ENCODE measurements around the gene C2orf69.

C2orf69 gene

DNA sequence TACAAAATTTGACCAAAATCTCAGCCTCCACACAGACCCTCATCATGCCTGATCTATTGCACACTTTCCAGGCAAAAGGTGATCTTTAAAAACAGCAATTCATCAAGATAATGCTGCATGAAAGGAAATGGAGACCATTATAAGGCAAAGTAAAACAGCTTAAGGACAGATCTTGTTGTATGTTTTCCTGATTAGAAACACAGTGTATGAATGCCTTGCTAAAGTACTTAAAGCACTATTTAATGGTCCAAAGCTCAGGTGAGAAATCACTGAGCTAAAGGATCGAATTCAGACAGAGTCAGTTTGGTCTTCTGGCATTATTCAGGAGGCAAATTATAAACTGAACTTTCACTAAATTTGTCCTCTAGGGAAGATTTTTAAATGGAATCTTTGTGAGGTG is 41.4 kb upstream of the C2orf69 start:
- in situ Hi-C loops (cut with HindIII; ENCODE audit: low pct_ligation_motif_present, low sequenced_read_pairs): no loop called here
- no peaks in the 10 kb centered on the region for H3K36me3 ChIP-seq (replicated peaks)
- DNase-seq: no peak
- H3K27ac ChIP-seq: no peak overlapping the region
- H3K27me3 ChIP-seq (replicated peaks): no peaks in the 10 kb centered on the region
- H3K4me3 ChIP-seq (ENCODE audit: low read depth, low read length): no peak overlapping the region
- TF ChIP-seq, protein P1, sequence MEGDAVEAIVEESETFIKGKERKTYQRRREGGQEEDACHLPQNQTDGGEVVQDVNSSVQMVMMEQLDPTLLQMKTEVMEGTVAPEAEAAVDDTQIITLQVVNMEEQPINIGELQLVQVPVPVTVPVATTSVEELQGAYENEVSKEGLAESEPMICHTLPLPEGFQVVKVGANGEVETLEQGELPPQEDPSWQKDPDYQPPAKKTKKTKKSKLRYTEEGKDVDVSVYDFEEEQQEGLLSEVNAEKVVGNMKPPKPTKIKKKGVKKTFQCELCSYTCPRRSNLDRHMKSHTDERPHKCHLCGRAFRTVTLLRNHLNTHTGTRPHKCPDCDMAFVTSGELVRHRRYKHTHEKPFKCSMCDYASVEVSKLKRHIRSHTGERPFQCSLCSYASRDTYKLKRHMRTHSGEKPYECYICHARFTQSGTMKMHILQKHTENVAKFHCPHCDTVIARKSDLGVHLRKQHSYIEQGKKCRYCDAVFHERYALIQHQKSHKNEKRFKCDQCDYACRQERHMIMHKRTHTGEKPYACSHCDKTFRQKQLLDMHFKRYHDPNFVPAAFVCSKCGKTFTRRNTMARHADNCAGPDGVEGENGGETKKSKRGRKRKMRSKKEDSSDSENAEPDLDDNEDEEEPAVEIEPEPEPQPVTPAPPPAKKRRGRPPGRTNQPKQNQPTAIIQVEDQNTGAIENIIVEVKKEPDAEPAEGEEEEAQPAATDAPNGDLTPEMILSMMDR (IDR thresholded peaks at IDR 0.05; ENCODE audit: low read depth, low read length, missing control alignments): no peak

DNA sequence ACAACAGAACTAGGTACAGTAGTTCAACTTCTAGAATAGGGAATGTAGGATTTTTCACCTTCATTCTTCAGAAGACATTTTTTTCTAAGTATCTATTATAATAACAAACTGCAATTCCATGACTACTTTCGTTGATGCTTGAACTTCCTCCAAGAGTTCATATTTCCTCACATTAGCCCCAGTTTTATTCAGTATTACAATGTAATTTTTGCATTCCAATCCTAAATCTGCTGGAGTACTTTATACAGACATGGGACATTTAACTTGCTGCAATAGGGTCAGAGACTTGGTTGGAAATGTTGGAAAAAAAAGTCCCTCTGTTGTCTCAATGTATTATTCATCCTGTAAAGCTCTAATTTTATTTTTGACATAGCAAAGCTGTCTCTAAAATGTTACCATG is 40.5 kb upstream of the C2orf69 start:
- TF ChIP-seq, protein P1 (IDR thresholded peaks at IDR 0.05; ENCODE audit: low read depth, low read length, missing control alignments): no peak
- in situ Hi-C loops (cut with HindIII; ENCODE audit: low pct_ligation_motif_present, low sequenced_read_pairs): no loop called here
- H3K27ac ChIP-seq: no peak overlapping the region
- H3K27me3 ChIP-seq (replicated peaks): no peaks in the 10 kb centered on the region
- H3K4me3 ChIP-seq (ENCODE audit: low read depth, low read length): no peak overlapping the region
- DNase-seq: no peak
- no peaks in the 10 kb centered on the region for H3K36me3 ChIP-seq (replicated peaks)

DNA sequence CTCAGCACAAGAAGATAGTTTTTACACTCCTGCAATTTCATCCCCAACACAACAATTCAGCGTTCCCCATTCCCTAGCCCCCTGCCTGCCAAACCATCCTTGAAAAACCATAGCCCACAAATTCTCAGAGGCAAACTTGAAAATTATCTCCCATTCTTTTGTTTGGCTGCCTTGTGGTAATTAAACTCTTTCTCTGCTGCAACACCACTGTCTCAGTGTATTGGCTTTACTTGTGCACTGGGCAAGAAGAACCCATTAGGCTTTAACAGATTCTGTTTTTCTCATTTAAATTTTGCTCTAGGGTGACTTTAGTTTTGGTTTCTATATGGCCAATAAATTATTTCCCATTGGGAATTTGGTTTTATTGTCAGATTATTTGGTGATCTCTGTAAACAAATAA is 36.9 kb upstream of the C2orf69 start:
- TF ChIP-seq, protein P1 (IDR thresholded peaks at IDR 0.05; ENCODE audit: low read depth, low read length, missing control alignments): no peak
- Histone ChIP-seq H3K27me3 (replicated peaks) (no peaks in the 10 kb centered on the region), H3K36me3 (replicated peaks) (no peaks in the 10 kb centered on the region), H3K27ac (no peak overlapping the region), H3K4me3 (ENCODE audit: low read depth, low read length) (no peak overlapping the region)
- DNase-seq: no peak
- in situ Hi-C loops (cut with HindIII; ENCODE audit: low pct_ligation_motif_present, low sequenced_read_pairs): no loop called here

DNA sequence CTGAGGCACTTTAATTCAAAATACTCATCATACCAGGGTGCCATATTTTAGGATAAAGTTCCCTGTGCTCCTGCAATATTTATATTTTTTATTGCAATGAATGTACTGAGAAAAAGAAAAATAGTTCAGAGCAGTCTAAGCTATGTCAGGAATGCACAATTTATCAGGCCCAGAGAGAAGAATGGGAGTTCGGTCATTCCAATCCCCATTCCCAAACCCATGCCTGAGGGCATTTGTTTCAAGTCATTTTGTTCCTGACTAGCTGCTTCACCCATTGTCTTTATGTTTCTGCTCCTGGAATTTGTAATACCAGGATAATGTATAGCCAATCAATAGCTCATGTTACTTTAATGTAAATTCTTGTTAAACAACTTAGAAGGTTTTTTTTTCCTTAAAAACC is 35.7 kb upstream of the C2orf69 start:
- DNase-seq: no peak
- no peak overlapping the region for H3K27ac ChIP-seq
- no peaks in the 10 kb centered on the region for H3K27me3 ChIP-seq (replicated peaks)
- no peaks in the 10 kb centered on the region for H3K36me3 ChIP-seq (replicated peaks)
- TF ChIP-seq, protein P1 (IDR thresholded peaks at IDR 0.05; ENCODE audit: low read depth, low read length, missing control alignments): no peak
- H3K4me3 ChIP-seq (ENCODE audit: low read depth, low read length): no peak overlapping the region
- in situ Hi-C loops (cut with HindIII; ENCODE audit: low pct_ligation_motif_present, low sequenced_read_pairs): no loop called here

DNA sequence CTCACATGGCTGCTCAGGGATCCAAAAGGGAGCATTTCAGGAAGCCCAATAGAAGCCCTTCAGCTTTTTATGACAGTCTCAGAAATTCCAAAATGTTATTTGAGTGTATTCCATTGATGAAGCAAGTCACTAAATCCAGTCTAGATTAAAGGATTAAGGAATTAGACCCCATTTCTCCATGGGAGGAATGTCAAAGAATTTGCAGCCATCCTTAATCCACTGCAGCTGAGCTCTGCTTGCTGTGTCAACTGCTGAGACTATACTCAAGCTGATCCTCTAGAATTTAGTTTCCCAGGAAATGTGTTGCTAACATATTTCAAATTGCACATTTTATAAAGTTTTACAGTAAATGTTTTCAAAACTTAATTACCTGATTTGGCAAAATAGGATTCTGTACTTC is 28.4 kb upstream of the C2orf69 start:
- no peaks in the 10 kb centered on the region for H3K27me3 ChIP-seq (replicated peaks)
- in situ Hi-C loops (cut with HindIII; ENCODE audit: low pct_ligation_motif_present, low sequenced_read_pairs): no loop called here
- H3K36me3 ChIP-seq (replicated peaks): no peaks in the 10 kb centered on the region
- H3K27ac ChIP-seq: no peak overlapping the region
- no peak overlapping the region for H3K4me3 ChIP-seq (ENCODE audit: low read depth, low read length)
- TF ChIP-seq, protein P1 (IDR thresholded peaks at IDR 0.05; ENCODE audit: low read depth, low read length, missing control alignments): no peak
- no peak for DNase-seq

DNA sequence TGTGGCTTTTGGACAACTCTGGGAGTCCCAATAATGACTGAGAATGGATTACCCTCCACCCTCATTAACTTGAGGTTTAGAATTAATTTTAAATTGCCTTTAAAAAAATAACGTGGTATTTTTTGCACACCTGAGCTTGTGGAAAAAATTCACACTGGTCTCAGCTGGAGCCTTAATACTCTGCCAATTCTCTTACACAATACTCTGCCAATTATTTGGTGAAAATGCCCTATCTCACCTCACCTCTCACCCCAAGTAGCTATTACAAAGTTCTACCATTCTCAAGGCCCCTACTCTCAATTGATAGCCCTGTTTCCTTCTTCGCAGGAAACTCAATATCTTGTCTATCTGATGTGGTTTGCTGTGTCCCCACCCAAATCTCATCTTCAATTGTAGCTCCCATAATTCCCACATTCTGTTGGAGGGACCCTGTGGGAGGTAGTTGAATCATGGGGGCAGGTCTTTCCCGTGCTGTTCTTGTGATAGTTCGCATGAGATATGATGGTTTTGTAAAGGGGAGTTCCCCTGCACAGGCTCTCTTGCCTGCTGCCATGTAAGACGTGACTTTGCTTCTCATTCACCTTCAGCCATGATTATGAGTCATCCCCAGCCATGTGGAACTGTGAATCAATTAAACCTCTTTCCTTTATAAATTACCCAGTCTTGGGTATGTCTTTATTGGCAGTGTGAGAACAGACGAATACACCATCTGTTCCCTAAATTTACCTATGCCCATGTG is 27.4 kb upstream of the C2orf69 start:
- H3K4me3 ChIP-seq (ENCODE audit: low read depth, low read length): no peak overlapping the region
- H3K27me3 ChIP-seq (replicated peaks): no peaks in the 10 kb centered on the region
- TF ChIP-seq, protein P1 (IDR thresholded peaks at IDR 0.05; ENCODE audit: low read depth, low read length, missing control alignments): no peak
- in situ Hi-C loops (cut with HindIII; ENCODE audit: low pct_ligation_motif_present, low sequenced_read_pairs): no loop called here
- no peaks in the 10 kb centered on the region for H3K36me3 ChIP-seq (replicated peaks)
- no peak overlapping the region for H3K27ac ChIP-seq
- DNase-seq: no peak
